GM12878 (cell line): ENCODE data around the gene MEIG1. TPM values are rescaled to one million over a fixed set of nuclear protein-coding genes. Genes with fewer than 3 reads are reported as not detected.

Source experiments
- BCL3 ChIP-seq: IDR thresholded peaks from 2 replicates; pipeline ENCODE4 v1.6.1; 2011; ENCODE audit warnings: borderline replicate concordance, low read depth, mild to moderate bottlenecking, moderate library complexity, low read length; ENCODE audit not compliant: insufficient read depth, poor library complexity, severe bottlenecking
- BRCA1 ChIP-seq: IDR thresholded peaks from 2 replicates; pipeline ENCODE4 v1.6.1; 2011; ENCODE audit warnings: low read depth, low read length, improper control_type of control experiment
- CEBPB ChIP-seq, 2 experiments: fragments of 150-350 bp in 1 of 2; IDR thresholded peaks; 2 replicates each; pipeline ENCODE4 v1.6.1; 2012 to 2014; ENCODE audit warnings: low read depth in 2 of 2, low read length in 2 of 2, borderline replicate concordance in 1 of 2, inconsistent platforms in 1 of 2
- E2F4 ChIP-seq: IDR thresholded peaks from 2 replicates; pipeline ENCODE4 v1.6.1; 2012; ENCODE audit warnings: low read depth, low read length, improper control_type of control experiment
- FOS ChIP-seq: IDR thresholded peaks from 3 replicates; pipeline ENCODE4 v1.6.1; 2011; ENCODE audit warnings: borderline replicate concordance; ENCODE audit not compliant: insufficient read length; ENCODE audit errors: extremely low read depth
- FOXM1 ChIP-seq: IDR thresholded peaks from 2 replicates; pipeline ENCODE4 v1.6.1; 2012; ENCODE audit warnings: low read depth, mild to moderate bottlenecking, inconsistent platforms, low read length, moderate library complexity
- MLLT1 ChIP-seq: fragments of 450-650 bp; IDR thresholded peaks from 2 replicates; pipeline ENCODE4 v1.6.1; 2016; ENCODE audit warnings: mild to moderate bottlenecking
- MYC ChIP-seq: IDR thresholded peaks from 2 replicates; pipeline ENCODE4 v1.6.1; 2011; ENCODE audit warnings: mild to moderate bottlenecking, low read length, moderate library complexity, inconsistent platforms; ENCODE audit not compliant: insufficient read depth, insufficient replicate concordance, insufficient read length, severe bottlenecking
- NFYA ChIP-seq: IDR thresholded peaks from 2 replicates; pipeline ENCODE4 v1.6.1; 2011; ENCODE audit warnings: low read depth, mild to moderate bottlenecking, low read length, improper control_type of control experiment, borderline replicate concordance
- NRF1 ChIP-seq: conservative IDR thresholded peaks from 2 replicates; pipeline ENCODE4 v1.6.1; 2011; ENCODE audit warnings: mild to moderate bottlenecking, low read depth, low read length, improper control_type of control experiment
- POLR2AphosphoS2 ChIP-seq: IDR thresholded peaks from 2 replicates; pipeline ENCODE4 v1.6.1; 2011; ENCODE audit warnings: low read depth, mild to moderate bottlenecking, low read length, improper control_type of control experiment, moderate library complexity
- RFX5 ChIP-seq: IDR thresholded peaks from 2 replicates; pipeline ENCODE4 v1.6.1; 2011; ENCODE audit warnings: low read depth, low read length, improper control_type of control experiment
- RUNX3 ChIP-seq: IDR thresholded peaks from 2 replicates; pipeline ENCODE4 v1.6.1; 2012; ENCODE audit warnings: low read length, inconsistent platforms
- SIX5 ChIP-seq: IDR thresholded peaks from 2 replicates; pipeline ENCODE4 v1.6.1; 2011; ENCODE audit warnings: mild to moderate bottlenecking, low read depth, low read length, moderate library complexity; ENCODE audit not compliant: severe bottlenecking
- SMAD5 ChIP-seq: IDR thresholded peaks from 2 replicates; pipeline ENCODE4 v1.6.1; 2016; ENCODE audit warnings: antibody characterized with exemption, low read depth
- STAT3 ChIP-seq: IDR thresholded peaks from 2 replicates; pipeline ENCODE4 v1.6.1; 2011; ENCODE audit warnings: low read depth, low read length, improper control_type of control experiment
- TCF7 ChIP-seq: IDR thresholded peaks from 2 replicates; pipeline ENCODE4 v1.6.1; 2014; ENCODE audit warnings: antibody characterized with exemption, borderline replicate concordance
- USF2 ChIP-seq: IDR thresholded peaks from 2 replicates; pipeline ENCODE4 v1.6.1; 2011; ENCODE audit warnings: low read depth, low read length, improper control_type of control experiment, borderline replicate concordance
- YY1 ChIP-seq: IDR thresholded peaks from 2 replicates; pipeline ENCODE4 v1.6.1; 2011; ENCODE audit warnings: low read depth, mild to moderate bottlenecking, low read length
- ZBTB40 ChIP-seq: fragments of 450-650 bp; IDR thresholded peaks from 2 replicates; pipeline ENCODE4 v1.6.1; 2016; ENCODE audit warnings: mild to moderate bottlenecking, moderate library complexity, borderline replicate concordance
- polyA plus RNA-seq, 11 experiments: library from polyadenylated mRNA; depleted of rRNA in 4 of 11; unstranded in 6 of 11; stranded (reverse) in 5 of 11; fragments of >200 nt; fragmentation: Nextera tagmentation in 4 of 11; fragmentation: Illumina TruSeq in 1 of 11; extraction: Ambion mirVana in 4 of 11; extraction: Trizol in 1 of 11; gene quantifications; 1 replicate in 1 of 11; 2 replicates in 10 of 11; pipeline versions ENCODE4 v1.2.1 to v1.2.3, GENCODE V29; 2011 to 2016; ENCODE audit warnings: inconsistent platforms in 2 of 11, missing spikeins in 2 of 11, low read depth in 1 of 11
- total RNA-seq, 4 experiments: library from RNA; depleted of rRNA in 3 of 4; stranded (reverse); fragments of >200 nt in 3 of 4; fragmentation: Illumina TruSeq in 1 of 4; extraction: Trizol in 1 of 4; gene quantifications; 2 replicates each; pipeline versions ENCODE4 v1.2.1 to v1.2.3, GENCODE V29; 2013 to 2021

MEIG1 gene
- total and polyA plus RNA-seq, 10 of the 15 experiments (the other 5 are each of a cell fraction or from before 2014, with no cell fraction given) = 0.13 to 1.9 (median 0.80) TPM; not detected in 2

GRCh38 chr10:14954001-14954770 lies 5.0 kb upstream of the MEIG1 start, which contains the start of gene DCLRE1C (continued):
- TF ChIP-seq USF2 (no peak), BCL3 (no peak), STAT3 (no peak), TCF7 (no peak), CEBPB (IDR thresholded peaks at IDR 0.05; ENCODE audit: borderline replicate concordance in 1 of 2, low read depth in 2 of 2, low read length in 2 of 2) (no peak), FOXM1 (peak; percentile 77; the same call in 1 of the 2 replicates), NRF1 (no peak), NFYA (peak; percentile 30; the same call in 1 of the 2 replicates), YY1 (peak; percentile 40; the same call in 1 of the 2 replicates), MYC (peak; percentile 23), ZBTB40 (peak; percentile 78), FOS (peak; percentile 50), E2F4 (peak; percentile 93), POLR2AphosphoS2 (no peak), MLLT1 (peak; percentile 70; the same call in 1 of the 2 replicates), RUNX3 (peak; percentile 83), SMAD5 (no peak; the same call in 1 of the 2 replicates), SIX5 (no peak), BRCA1 (no peak), RFX5 (peak; percentile 52; the same call in 1 of the 2 replicates)
